PC-9 (cell line): ENCODE results near the gene DLX4.

ENCODE experiments used
- EZH2 ChIP-seq: fragments of 200-600 bp; sonication (generic); IDR thresholded peaks from 2 replicates; pipeline ENCODE4 v1.8.0; 2017; ENCODE audit warnings: antibody characterized with exemption, low read depth
- TF ChIP-seq, protein P1 (sequence below): fragments of 200-600 bp; sonication (generic); conservative IDR thresholded peaks from 2 replicates; pipeline ENCODE4 v1.6.1; 2017; ENCODE audit warnings: mixed run types, antibody characterized with exemption, mild to moderate bottlenecking, moderate library complexity

DNA sequence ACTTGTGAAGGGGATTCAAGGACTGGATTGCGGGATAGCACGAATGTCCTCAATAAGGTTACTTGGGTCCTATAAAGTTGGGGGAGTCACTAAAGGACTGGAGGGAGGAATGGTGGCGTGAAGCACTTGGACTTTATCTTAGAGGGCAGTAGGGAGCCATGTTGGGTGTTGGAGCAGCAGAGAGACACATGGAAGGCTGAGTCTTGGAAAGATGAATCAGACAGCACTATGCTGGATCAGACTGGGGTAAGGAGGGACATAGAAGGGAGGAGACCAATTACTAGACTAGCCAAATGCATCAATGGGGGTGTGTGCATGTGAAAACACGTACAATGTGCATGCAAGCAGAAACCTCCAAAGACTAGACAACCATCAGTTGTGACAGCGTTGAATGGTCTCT, 26.0 kb upstream of the DLX4 start:
- TF ChIP-seq, protein P1, sequence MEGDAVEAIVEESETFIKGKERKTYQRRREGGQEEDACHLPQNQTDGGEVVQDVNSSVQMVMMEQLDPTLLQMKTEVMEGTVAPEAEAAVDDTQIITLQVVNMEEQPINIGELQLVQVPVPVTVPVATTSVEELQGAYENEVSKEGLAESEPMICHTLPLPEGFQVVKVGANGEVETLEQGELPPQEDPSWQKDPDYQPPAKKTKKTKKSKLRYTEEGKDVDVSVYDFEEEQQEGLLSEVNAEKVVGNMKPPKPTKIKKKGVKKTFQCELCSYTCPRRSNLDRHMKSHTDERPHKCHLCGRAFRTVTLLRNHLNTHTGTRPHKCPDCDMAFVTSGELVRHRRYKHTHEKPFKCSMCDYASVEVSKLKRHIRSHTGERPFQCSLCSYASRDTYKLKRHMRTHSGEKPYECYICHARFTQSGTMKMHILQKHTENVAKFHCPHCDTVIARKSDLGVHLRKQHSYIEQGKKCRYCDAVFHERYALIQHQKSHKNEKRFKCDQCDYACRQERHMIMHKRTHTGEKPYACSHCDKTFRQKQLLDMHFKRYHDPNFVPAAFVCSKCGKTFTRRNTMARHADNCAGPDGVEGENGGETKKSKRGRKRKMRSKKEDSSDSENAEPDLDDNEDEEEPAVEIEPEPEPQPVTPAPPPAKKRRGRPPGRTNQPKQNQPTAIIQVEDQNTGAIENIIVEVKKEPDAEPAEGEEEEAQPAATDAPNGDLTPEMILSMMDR: no peak
- TF ChIP-seq EZH2: no peak
